Measurements from ENCODE around the gene GJB2.

- TF ChIP-seq POLR2AphosphoS5 (IDR thresholded peaks at IDR 0.05; ENCODE audit: borderline replicate concordance, low read depth, low read length) (no peak), EZH2 (IDR thresholded peaks at IDR 0.05) (no peak)
Observed at GRCh38 chr13:20137875-20138274, 54.9 kb downstream of the GJB2 start.

Data from SK-N-MC (cell line).